RWPE1 (cell line): ENCODE data around the gene SIGLEC7.
A peak's percentile ranks its signal among the peaks of the same experiment; 100 is the strongest.

Experiments
- CTCF ChIA-PET: fragments of 350-600 bp; sonication (Branson Sonifier 250); formaldehyde crosslinking; extraction: SDS; loops from one replicate; lab custom pipeline; 2021; lab: Yijun Ruan, JAX
- POLR2A ChIA-PET: fragments of 400-600 bp; formaldehyde crosslinking; extraction: SDS; loops from one replicate; lab custom pipeline; 2020; ENCODE audit warnings: antibody characterized with exemption; ENCODE audit not compliant: low non-redundant PET; lab: Yijun Ruan, JAX
- DNase-seq: peaks from one replicate; pipeline ENCODE4 v3.0.0; 2012; ENCODE audit warnings: low spot score
- H3K27ac ChIP-seq: fragments of 450-650 bp; 2 replicates; pipeline ENCODE4 v1.5.1; 2017
- TF ChIP-seq, protein P1 (sequence below): fragments of 450-650 bp; conservative IDR thresholded peaks from 2 replicates; pipeline ENCODE4 v1.5.1; 2017; ENCODE audit warnings: low read depth, mild to moderate bottlenecking

Gene SIGLEC7

DNA sequence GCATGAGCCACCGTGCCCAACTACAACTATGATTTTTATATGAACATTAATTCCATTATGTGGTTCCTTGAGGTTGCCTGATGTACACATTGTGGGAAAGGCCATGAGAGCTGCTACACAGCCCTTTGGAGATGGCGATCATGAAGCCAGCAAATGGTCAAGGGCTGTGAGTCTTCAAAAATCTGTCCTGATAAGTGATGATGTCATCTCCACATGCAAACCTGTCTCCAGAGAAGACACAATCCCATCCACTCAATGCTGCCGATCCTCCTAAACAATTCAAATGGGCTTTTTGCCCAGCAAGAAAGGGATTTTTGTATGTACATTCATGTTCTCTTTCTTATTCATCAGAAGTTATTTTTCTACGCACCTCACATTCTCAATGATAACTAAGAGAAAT is 17.6 kb downstream of the SIGLEC7 start:
- no peak overlapping the region for H3K27ac ChIP-seq
- ChIA-PET POLR2A (no interaction called here), CTCF (interaction anchor here (0.6 kb wide), 1 partner anchor 353 kb away, joined by 4 read pairs; no protein-coding TSS in a partner anchor)
- TF ChIP-seq, protein P1, sequence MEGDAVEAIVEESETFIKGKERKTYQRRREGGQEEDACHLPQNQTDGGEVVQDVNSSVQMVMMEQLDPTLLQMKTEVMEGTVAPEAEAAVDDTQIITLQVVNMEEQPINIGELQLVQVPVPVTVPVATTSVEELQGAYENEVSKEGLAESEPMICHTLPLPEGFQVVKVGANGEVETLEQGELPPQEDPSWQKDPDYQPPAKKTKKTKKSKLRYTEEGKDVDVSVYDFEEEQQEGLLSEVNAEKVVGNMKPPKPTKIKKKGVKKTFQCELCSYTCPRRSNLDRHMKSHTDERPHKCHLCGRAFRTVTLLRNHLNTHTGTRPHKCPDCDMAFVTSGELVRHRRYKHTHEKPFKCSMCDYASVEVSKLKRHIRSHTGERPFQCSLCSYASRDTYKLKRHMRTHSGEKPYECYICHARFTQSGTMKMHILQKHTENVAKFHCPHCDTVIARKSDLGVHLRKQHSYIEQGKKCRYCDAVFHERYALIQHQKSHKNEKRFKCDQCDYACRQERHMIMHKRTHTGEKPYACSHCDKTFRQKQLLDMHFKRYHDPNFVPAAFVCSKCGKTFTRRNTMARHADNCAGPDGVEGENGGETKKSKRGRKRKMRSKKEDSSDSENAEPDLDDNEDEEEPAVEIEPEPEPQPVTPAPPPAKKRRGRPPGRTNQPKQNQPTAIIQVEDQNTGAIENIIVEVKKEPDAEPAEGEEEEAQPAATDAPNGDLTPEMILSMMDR = no peak
- DNase-seq = no peak

DNA sequence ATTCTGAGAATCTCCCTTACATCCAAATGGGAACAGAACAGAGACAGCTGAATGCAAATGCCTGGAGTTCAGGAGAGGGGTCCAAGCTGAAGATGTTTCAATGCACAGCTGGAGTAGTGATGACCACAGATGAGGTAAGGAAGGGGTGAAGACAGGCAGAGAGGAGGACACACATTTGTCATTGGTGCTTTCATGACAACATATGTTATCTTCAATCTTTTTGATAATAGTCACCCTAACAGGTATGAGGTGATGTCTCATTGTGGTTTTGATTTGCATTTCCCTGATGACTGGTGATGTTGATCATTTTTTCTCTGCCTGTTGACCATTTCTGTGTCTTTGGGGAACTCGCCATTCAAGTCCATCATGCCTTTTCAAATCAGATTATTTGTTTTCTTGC is 19.2 kb downstream of the SIGLEC7 start:
- CTCF ChIA-PET = no interaction called here

DNA sequence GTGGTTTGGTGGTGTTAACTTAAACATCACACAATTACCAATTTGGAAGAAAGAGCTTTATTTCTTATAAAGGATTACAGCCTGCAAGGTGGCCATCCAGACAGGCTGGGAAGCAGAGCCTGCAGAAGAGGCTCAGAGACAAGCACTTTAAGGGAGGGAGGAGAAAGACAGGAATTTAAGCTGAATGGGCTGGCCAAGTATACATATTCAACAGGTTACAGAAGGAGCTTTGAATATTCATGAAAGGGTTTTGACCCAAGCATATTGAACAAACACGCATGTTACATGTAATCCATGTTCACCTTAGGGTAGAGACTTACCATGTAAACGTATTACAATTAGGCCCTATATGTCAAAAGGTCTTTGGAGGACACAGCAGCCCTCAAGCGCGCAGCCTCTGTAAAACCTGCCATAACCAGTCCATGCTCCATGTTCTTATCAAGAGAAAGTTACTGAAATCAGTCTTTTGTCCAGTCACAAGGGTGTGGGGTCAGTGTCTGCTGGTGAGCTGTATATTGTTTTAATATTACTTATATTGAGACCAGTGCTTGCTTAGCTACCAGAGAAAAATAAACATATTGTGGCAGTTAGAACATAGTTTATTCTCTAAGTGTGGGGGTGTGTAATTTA is 19.9 kb downstream of the SIGLEC7 start:
- ChIA-PET CTCF (no interaction called here), POLR2A (no interaction called here)
- DNase-seq = no peak
- TF ChIP-seq, protein P1 = no peak
- no peak overlapping the region for H3K27ac ChIP-seq

More for the DNA sequence above, 19.2 kb downstream of the SIGLEC7 start:
- H3K27ac ChIP-seq = no peak overlapping the region
- DNase-seq = no peak
- POLR2A ChIA-PET = no interaction called here
- TF ChIP-seq, protein P1 = no peak

DNA sequence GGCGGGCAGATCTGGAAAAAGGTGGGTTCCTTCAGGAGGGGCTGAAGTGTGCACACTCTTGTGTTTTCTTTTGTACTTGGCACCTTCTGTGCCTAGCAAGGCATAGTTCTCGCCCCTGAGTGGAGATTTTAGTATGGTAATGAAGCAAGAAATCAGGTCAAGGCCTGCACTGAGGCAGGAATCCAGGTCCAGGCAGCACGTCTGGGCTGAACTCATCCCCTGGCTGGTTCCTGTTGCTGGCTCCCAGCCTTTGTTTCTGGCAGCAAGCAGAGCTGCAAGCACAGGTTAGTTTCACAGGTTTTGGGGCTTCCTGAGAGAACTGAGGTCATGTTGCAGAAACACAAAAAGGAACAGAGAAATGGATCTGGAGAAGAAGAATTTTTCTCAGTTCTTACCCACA is 21.2 kb downstream of the SIGLEC7 start:
- no peak for DNase-seq
- TF ChIP-seq, protein P1 = no peak
- H3K27ac ChIP-seq = peak overlapping the region; percentile 48
- ChIA-PET CTCF (no interaction called here), POLR2A (no interaction called here)

DNA sequence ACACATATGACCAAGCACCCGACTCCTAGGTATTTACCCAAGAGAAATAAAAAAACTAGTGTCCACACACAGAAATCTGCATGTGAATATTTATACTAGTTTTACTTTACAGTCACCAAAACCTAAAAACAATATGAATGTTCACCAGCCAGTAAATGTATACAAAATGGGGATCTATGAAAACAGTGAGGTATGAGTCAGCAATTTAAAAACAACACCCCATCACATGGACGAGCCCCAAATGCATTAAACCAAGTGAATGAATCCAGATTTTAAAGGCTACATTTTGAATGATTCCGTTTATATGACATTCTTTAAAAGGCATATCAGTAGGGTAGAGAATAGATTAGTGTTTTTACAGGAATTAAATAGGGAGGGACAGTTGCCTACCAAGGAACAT is 22.1 kb downstream of the SIGLEC7 start:
- POLR2A ChIA-PET = no interaction called here
- CTCF ChIA-PET = no interaction called here
- DNase-seq = no peak
- H3K27ac ChIP-seq = no peak overlapping the region
- TF ChIP-seq, protein P1 = no peak

DNA sequence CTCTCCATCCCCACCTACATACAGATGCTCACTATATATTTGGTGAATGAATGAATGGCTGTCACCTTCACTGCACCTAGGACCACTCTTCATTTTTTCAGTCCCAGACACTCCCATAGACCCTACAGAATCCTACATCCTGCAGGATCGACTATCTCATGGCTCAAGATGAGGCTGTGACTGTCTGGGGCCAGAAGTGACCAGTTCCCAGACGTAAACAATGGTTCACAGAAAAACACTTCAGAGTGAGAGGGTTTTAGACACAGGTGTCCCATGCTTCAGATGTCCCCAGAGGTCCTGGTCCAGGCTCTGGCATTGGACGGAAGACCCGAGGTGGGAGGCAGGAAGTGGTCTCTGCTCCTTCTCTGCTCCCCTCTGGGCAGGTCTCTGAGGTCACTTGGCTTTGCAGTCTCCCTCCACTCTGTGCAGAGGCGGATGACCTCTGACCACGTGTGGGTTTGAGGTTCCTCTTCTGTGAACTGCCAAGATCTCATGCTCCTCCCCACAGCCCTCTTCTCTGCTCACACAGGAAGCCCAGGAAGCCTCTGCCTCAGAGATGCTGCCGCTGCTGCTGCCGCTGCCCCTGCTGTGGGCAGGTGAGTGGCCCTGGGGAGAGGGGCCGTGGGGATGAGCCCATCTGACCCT is 24.9 kb downstream of the SIGLEC7 start:
- DNase-seq = no peak
- TF ChIP-seq, protein P1 = no peak
- CTCF ChIA-PET = no interaction called here
- POLR2A ChIA-PET = no interaction called here
- H3K27ac ChIP-seq = no peak overlapping the region
